IPS-NIHi7 (cell line): Measurements from ENCODE around the gene XRCC5.
A peak's percentile ranks its signal among the peaks of the same experiment; 100 is the strongest.

Experiments
- DNase-seq: peaks from one replicate; pipeline ENCODE4 v3.0.0; 2012; ENCODE audit warnings: mixed read lengths; ENCODE audit errors: extremely low spot score

The XRCC5 gene

GRCh38 chr2:216231867-216232266, 122.7 kb downstream of the XRCC5 start:
- no peak for DNase-seq

- DNase-seq = no peak
These were observed 123.6 kb downstream of the XRCC5 start for GRCh38 chr2:216232721-216233120.

- no peak for DNase-seq
These were observed 124.3 kb downstream of the XRCC5 start for GRCh38 chr2:216233281-216233995.

GRCh38 chr2:216234106-216234505, 125.0 kb downstream of the XRCC5 start:
- DNase-seq = no peak

GRCh38 chr2:216235462-216235861, 126.3 kb downstream of the XRCC5 start:
- no peak for DNase-seq

GRCh38 chr2:216235896-216236295, 126.7 kb downstream of the XRCC5 start:
- DNase-seq = no peak

GRCh38 chr2:216236486-216236885, 127.3 kb downstream of the XRCC5 start:
- DNase-seq = no peak

GRCh38 chr2:216242365-216242764, 133.2 kb downstream of the XRCC5 start:
- DNase-seq = peak; percentile 41

- DNase-seq = no peak
These were observed 133.9 kb downstream of the XRCC5 start for GRCh38 chr2:216243026-216243425.

GRCh38 chr2:216245391-216245975, 136.3 kb downstream of the XRCC5 start:
- DNase-seq = no peak

- no peak for DNase-seq
These were observed 137.6 kb downstream of the XRCC5 start for GRCh38 chr2:216246766-216247165.
